ENCODE results near the gene ZNF552. TPM values are rescaled to one million over a fixed set of nuclear protein-coding genes. Genes with fewer than 3 reads are reported as not detected.

ZNF552 gene
- total RNA-seq: 3.1 and 3.2 TPM in 2 replicates

DNA sequence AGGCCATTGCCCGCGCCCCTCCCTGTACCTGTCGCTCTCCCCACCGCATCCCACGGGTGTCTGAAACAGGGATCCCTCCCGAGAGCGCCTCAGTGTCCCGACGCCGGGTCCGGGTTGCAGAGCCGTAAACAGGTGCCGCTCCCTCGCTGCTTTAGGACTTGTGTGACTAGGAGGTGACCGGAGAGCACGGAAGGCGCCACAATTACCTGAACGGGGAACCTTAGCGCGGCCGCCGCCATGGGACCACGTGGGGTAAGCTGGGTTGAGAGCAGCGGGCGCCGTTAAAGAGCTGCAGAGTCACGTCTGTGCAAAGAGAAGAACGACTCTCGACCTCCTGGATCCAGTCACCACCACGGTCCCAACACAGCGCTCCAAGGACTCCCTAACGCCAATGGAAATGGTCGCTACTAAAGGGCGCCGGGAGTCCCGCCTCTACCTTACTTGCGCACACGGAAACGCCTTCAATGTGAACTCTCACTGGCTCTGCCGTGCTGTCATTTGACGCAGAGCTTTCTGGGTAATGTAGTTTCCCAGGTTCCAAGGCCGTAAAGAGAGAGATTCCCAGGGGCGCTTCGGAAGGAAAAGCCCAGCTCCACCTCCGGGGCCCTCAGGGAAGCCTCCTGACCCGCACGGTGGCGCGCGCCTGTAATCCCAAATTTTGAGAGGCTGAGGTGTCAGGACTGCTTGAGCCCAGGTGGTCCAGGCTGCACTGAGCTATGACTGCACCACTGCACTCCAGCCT lies at the start of gene ZNF552:
Gene ZNF552 (minus strand): TSS at position 409 of the 742 bp plus-strand sequence. CDS start 170 bp downstream, at position 239.

GRCh38 chr19:57849666-57850473 lies 35.2 kb upstream of the ZNF552 start, which contains the start of gene ZNF587:
Gene ZNF587, plus strand, starts transcription at chr19:57849859. Its CDS starts 180 bp downstream, at chr19:57850039.

DNA sequence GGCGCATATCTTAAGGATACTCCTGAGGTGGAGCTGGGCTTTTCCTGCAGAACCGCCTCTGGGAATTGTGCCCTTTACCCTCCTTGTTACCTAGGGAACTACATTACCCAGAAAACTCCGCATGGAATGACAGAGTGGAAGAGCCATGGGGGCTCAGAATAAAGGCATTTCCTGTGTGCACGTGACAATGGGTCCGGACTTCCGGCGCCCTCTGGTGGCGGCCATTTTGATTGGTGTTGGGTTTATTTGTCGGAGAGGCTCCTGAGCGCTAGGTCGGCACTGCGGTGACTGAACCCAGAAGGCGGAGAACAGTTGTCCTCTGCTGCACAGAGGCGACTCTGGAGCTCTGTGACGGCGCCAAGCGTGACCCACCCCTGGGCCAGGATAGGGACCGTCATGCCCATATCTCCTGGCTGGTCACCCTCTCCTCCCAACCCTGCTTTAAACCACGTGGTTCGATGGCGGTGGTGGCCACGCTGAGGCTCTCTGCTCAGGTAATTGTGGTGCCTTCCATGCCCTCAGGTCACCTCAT lies 15.4 kb upstream of the ZNF552 start, which contains the start of gene ZNF587B:
Gene ZNF587B (plus strand): TSS at position 229 of the 532 bp plus-strand sequence. CDS start 230 bp downstream, at position 459.

GRCh38 chr19:57769345-57770131 lies 45.2 kb downstream of the ZNF552 start, which contains the start of gene ZNF586:
Gene ZNF586, plus strand, starts transcription at chr19:57769676. Its CDS starts 167 bp downstream, at chr19:57769843.

Other genes with a start within 250 kb of the ZNF552 start
- 4.4 and 5.5 TPM in 2 replicates for gene ZNF416, start 236.0 kb downstream of the ZNF552 start, total RNA-seq
- gene ZIK1, start 230.8 kb downstream of the ZNF552 start, total RNA-seq: 5.2 and 7.7 TPM in 2 replicates
- gene ZNF530, start 215.0 kb downstream of the ZNF552 start, total RNA-seq: 1.6 and 3.0 TPM in 2 replicates
- gene ZNF134, start 200.7 kb downstream of the ZNF552 start, total RNA-seq: 15.9 and 19.7 TPM in 2 replicates
- 8.8 and 11.2 TPM in 2 replicates for gene ZNF211, start 181.7 kb downstream of the ZNF552 start, total RNA-seq
- gene ZSCAN4, start 146.0 kb downstream of the ZNF552 start, total RNA-seq: not detected in 2 replicates
- gene ZNF551, start 132.9 kb downstream of the ZNF552 start, total RNA-seq: 4.4 and 4.6 TPM in 2 replicates
- 2.8 and 6.1 TPM in 2 replicates for gene ZNF154, start 105.7 kb downstream of the ZNF552 start, total RNA-seq
- gene ZNF671, start 87.3 kb downstream of the ZNF552 start, total RNA-seq: 12.0 and 12.1 TPM in 2 replicates
- gene ZNF776, start 68.1 kb downstream of the ZNF552 start, total RNA-seq: 16.1 and 17.8 TPM in 2 replicates
- 15.0 and 17.8 TPM in 2 replicates for gene ZNF586, start 45.2 kb downstream of the ZNF552 start, total RNA-seq
- gene ZNF587B, start 15.4 kb upstream of the ZNF552 start, total RNA-seq: 9.7 and 13.1 TPM in 2 replicates
- gene ZNF587, start 34.9 kb upstream of the ZNF552 start, total RNA-seq: 14.5 and 15.0 TPM in 2 replicates
- gene ZNF814, start 74.1 kb upstream of the ZNF552 start, total RNA-seq: 4.9 and 5.8 TPM in 2 replicates
- 18.0 and 24.0 TPM in 2 replicates for gene ZNF417, start 101.7 kb upstream of the ZNF552 start, total RNA-seq
- gene ZNF418, start 120.5 kb upstream of the ZNF552 start, total RNA-seq: 9.1 and 11.8 TPM in 2 replicates
- 6.3 and 6.5 TPM in 2 replicates for gene ZNF256, start 132.8 kb upstream of the ZNF552 start, total RNA-seq
- 0.26 and 0.32 TPM in 2 replicates for gene C19orf18, start 159.6 kb upstream of the ZNF552 start, total RNA-seq
- gene ZNF606, start 187.9 kb upstream of the ZNF552 start, total RNA-seq: 10.4 and 13.7 TPM in 2 replicates
- gene ZSCAN1, start 219.1 kb upstream of the ZNF552 start, total RNA-seq: not detected in 2 replicates
- 5.7 and 6.1 TPM in 2 replicates for gene ZNF135, start 244.4 kb upstream of the ZNF552 start, total RNA-seq